Measurements from ENCODE around the gene NAV2. TPM values are rescaled to one million over a fixed set of nuclear protein-coding genes. Genes with fewer than 3 reads are reported as not detected.
A peak's percentile ranks its signal among the peaks of the same experiment; 100 is the strongest.
"Not testable (repeated sequence)": the region's sequence is repeated elsewhere in the genome, so short reads cannot be mapped to it uniquely, and the experiment has no call there.

The NAV2 gene
- total RNA-seq, 4 donors from 2014 or later: 19.2 to 34.7 (median 25.8) TPM

DNA sequence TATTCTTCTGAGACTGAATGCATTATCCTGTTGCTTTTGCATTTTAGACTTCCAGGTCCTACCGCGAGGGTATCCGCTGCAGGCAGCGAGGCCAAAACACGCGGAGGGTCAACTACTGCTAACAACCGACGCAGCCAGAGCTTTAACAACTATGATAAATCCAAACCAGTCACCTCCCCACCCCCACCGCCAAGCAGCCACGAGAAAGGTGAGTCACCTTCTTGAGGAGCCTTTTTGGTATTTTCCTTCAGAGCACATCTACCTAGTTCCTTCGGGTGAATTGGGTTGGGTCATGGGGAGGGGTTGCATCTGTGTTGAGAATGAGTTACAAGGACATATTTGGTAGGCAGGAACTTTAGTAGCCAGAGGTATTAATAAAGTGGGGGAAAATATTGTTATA is 179.8 kb downstream of the NAV2 start:
- 89 to 96% methylated on average over 11 of the region's 11 CpGs for WGBS, 2 donors
- no peak for TF ChIP-seq EP300 (IDR thresholded peaks at IDR 0.05)
- TF ChIP-seq, protein P1, sequence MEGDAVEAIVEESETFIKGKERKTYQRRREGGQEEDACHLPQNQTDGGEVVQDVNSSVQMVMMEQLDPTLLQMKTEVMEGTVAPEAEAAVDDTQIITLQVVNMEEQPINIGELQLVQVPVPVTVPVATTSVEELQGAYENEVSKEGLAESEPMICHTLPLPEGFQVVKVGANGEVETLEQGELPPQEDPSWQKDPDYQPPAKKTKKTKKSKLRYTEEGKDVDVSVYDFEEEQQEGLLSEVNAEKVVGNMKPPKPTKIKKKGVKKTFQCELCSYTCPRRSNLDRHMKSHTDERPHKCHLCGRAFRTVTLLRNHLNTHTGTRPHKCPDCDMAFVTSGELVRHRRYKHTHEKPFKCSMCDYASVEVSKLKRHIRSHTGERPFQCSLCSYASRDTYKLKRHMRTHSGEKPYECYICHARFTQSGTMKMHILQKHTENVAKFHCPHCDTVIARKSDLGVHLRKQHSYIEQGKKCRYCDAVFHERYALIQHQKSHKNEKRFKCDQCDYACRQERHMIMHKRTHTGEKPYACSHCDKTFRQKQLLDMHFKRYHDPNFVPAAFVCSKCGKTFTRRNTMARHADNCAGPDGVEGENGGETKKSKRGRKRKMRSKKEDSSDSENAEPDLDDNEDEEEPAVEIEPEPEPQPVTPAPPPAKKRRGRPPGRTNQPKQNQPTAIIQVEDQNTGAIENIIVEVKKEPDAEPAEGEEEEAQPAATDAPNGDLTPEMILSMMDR (IDR thresholded peaks at IDR 0.05): no peak
- no peak for TF ChIP-seq POLR2A (IDR thresholded peaks at IDR 0.05)
- H3K9me3 ChIP-seq: no peaks in the 10 kb centered on the region
- no peak overlapping the region for H3K27ac ChIP-seq
- peaks cover 0 to 49% (median 0%) of the 10 kb centered on the region in 3 donors for H3K36me3 ChIP-seq
- peaks cover 0 to 9% (median 2%) of the 10 kb centered on the region in 4 donors for H3K4me1 ChIP-seq
- no peaks in the 10 kb centered on the region for H3K27me3 ChIP-seq
- DNase-seq (ENCODE audit: low spot score in 2 of 2): no peak
- H3K4me3 ChIP-seq: no peak overlapping the region

DNA sequence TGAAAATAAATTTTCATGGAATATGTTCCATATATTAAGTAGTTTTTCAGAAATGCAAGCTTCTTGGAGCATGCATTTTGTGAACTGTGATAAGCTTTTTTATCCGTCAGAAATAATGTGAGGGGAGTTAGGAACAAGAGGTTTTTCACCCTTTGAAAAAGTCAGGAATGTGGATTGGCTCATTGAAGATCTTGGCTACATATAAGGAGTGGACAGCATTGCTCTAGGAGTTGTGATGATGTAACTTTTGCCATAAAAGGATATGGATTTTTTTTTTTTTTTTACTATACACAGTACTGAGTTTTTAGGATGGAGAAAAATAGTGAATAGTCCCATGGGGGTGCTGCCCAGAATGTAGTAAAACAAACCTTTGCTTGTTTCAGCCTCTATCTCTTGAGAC is 180.2 kb downstream of the NAV2 start:
- Histone ChIP-seq H3K36me3 (peaks cover 0 to 49% (median 0%) of the 10 kb centered on the region in 3 donors), H3K4me3 (no peak overlapping the region), H3K4me1 (peaks cover 0 to 9% (median 2%) of the 10 kb centered on the region in 4 donors), H3K27ac (no peak overlapping the region), H3K27me3 (no peaks in the 10 kb centered on the region), H3K9me3 (no peaks in the 10 kb centered on the region)
- 42 to 58% methylated on average over 1 of the region's 1 CpG for WGBS, 2 donors
- no peak for TF ChIP-seq EP300 (IDR thresholded peaks at IDR 0.05)
- TF ChIP-seq POLR2A (IDR thresholded peaks at IDR 0.05): no peak
- TF ChIP-seq, protein P1 (IDR thresholded peaks at IDR 0.05): no peak
- DNase-seq (ENCODE audit: low spot score in 2 of 2): no peak

DNA sequence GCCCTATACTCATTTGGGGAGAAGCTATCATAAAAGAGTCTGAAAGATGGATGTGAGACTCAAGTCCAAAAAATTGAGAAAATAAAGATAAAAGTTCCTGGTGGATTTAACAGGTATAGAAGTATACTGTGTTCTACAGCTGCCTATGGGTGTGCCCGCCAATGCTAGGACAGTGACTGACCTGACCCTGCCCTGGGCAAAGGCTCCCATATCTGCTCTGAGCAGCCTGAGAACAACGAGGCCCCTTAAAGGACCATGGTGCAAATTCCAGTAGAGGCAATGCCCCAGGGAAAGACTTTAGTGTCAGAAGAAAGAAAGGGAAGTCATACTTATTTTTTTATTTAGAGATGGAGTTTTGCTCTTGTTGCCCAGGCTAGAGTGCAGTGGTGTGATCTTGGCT is 181.8 kb downstream of the NAV2 start:
- 62 to 71% methylated on average over 2 of the region's 2 CpGs for WGBS, 2 donors
- DNase-seq (ENCODE audit: low spot score in 2 of 2): no peak
- no peak overlapping the region for H3K4me3 ChIP-seq
- H3K9me3 ChIP-seq: no peaks in the 10 kb centered on the region
- TF ChIP-seq EP300 (IDR thresholded peaks at IDR 0.05) (no peak), POLR2A (IDR thresholded peaks at IDR 0.05) (no peak)
- TF ChIP-seq, protein P1 (IDR thresholded peaks at IDR 0.05): no peak
- H3K27ac ChIP-seq: no peak overlapping the region
- H3K4me1 ChIP-seq: peaks cover 0 to 9% (median 2%) of the 10 kb centered on the region in 4 donors
- peaks cover 0 to 52% (median 0%) of the 10 kb centered on the region in 3 donors for H3K36me3 ChIP-seq
- H3K27me3 ChIP-seq: no peaks in the 10 kb centered on the region

DNA sequence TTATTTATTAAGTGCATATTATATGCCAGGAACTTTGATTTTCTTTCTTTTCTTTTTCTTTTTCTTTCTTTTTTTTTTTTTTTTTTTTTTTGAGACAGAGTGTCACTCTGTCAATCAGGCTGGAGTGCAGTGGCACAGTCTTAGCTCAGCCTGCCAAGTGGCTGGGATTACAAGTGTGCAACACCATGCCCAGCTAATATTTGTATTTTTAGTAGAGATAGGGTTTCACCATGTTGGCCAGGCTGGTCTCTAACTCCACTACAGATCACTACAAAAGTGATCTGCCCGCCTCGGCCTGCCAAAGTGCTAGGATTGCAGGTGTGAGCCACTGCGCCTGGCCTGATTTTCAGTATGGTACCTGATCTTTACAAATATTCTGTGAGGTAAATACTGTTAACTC is 182.4 kb downstream of the NAV2 start:
- peaks cover 0 to 52% (median 0%) of the 10 kb centered on the region in 3 donors for H3K36me3 ChIP-seq
- not testable (repeated sequence) for H3K27me3 ChIP-seq; H3K4me1 ChIP-seq; H3K27ac ChIP-seq; H3K9me3 ChIP-seq; DNase-seq (ENCODE audit: low spot score in 2 of 2); H3K4me3 ChIP-seq
- WGBS, 2 donors: 84 to 97% methylated on average over 3 of the region's 3 CpGs

DNA sequence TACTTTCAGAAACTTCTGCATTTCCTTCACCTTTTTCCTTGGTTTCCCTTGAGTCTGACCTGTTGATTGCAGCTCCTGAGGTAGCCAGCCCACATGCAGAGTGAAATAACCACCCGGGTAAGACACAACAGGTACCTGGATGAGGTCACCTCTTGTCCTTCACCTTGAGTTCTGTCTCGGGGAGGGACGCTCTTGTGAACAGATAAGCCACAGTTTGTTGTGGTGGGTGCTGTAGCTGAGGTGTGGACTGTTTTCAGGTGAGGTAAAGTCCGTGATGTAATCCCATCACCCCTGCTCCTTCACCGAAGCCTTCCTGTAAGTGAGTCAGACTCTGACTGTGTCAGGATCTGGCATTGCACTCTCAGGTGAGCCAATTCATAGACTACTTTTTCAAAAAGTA is 183.1 kb downstream of the NAV2 start:
- no peak for TF ChIP-seq EP300 (IDR thresholded peaks at IDR 0.05)
- TF ChIP-seq, protein P1 (IDR thresholded peaks at IDR 0.05): no peak
- no peak for TF ChIP-seq POLR2A (IDR thresholded peaks at IDR 0.05)
- no peak overlapping the region for H3K27ac ChIP-seq
- 85 to 87% methylated on average over 5 of the region's 5 CpGs for WGBS, 2 donors
- no peak overlapping the region for H3K4me3 ChIP-seq
- H3K9me3 ChIP-seq: no peaks in the 10 kb centered on the region
- peaks cover 0 to under 1% (median 0%) of the 10 kb centered on the region in 4 donors for H3K4me1 ChIP-seq
- DNase-seq (ENCODE audit: low spot score in 2 of 2): no peak
- H3K27me3 ChIP-seq: no peaks in the 10 kb centered on the region
- peaks cover 0 to 52% (median 0%) of the 10 kb centered on the region in 3 donors for H3K36me3 ChIP-seq

DNA sequence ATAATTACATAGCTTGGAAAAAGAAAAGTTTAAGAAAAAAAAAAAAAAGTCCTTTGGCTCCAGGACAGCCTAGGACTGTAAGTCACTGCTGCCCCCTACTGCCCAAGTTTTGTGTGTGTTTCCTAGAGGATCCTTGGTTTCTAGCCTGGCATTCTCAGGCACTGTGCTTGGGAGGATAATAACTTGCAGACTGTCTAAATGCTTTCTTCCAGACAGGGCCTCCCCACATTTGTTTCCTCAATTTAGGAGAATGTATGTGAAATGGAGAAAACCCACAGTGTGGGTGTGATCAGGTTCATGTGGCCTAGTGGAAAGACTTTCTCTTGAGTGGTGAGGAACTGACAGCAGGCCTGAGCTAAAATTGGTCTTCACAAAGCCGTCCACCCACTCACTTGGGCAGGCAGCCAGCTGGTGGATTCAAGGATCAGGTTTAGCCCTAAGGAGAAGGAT is 191.0 kb downstream of the NAV2 start:
- H3K27ac ChIP-seq: no peak overlapping the region
- H3K9me3 ChIP-seq: no peaks in the 10 kb centered on the region
- no peak for TF ChIP-seq EP300 (IDR thresholded peaks at IDR 0.05)
- TF ChIP-seq, protein P1 (IDR thresholded peaks at IDR 0.05): peak; percentile 52 to 73 (median 66)
- 0% methylated on average over 1 of the region's 1 CpG for WGBS, 2 donors
- no peak overlapping the region for H3K4me3 ChIP-seq
- peaks cover 0 to 22% (median 0%) of the 10 kb centered on the region in 4 donors for H3K4me1 ChIP-seq
- H3K36me3 ChIP-seq: peaks cover 0 to 16% (median 0%) of the 10 kb centered on the region in 3 donors
- DNase-seq (ENCODE audit: low spot score in 2 of 2): peak; percentile 56 to 86
- no peaks in the 10 kb centered on the region for H3K27me3 ChIP-seq
